Activated CD8-positive, alpha-beta memory T cell treated with anti-CD3 and anti-CD28 coated beads for 36 hours (primary cell): ENCODE measurements around the gene CGB7. TPM values are rescaled to one million over a fixed set of nuclear protein-coding genes. Genes with fewer than 3 reads are reported as not detected.

Source experiments
- CTCF ChIA-PET: fragments of 350-600 bp; sonication (Branson Sonifier 250); formaldehyde crosslinking; loops from one replicate; lab custom pipeline; 2021; ENCODE audit warnings: antibody characterized with exemption; lab: Charles Lee
- POLR2A ChIA-PET: fragments of 350-600 bp; sonication (Branson Sonifier 250); formaldehyde crosslinking; loops from one replicate; lab custom pipeline; 2021; ENCODE audit warnings: antibody characterized with exemption; lab: Charles Lee
- total RNA-seq, 2 experiments: library from RNA; stranded (reverse); gene quantifications; one replicate each; pipeline ENCODE4 v1.2.3, GENCODE V29; 2021

The CGB7 gene
- total RNA-seq = not detected

DNA sequence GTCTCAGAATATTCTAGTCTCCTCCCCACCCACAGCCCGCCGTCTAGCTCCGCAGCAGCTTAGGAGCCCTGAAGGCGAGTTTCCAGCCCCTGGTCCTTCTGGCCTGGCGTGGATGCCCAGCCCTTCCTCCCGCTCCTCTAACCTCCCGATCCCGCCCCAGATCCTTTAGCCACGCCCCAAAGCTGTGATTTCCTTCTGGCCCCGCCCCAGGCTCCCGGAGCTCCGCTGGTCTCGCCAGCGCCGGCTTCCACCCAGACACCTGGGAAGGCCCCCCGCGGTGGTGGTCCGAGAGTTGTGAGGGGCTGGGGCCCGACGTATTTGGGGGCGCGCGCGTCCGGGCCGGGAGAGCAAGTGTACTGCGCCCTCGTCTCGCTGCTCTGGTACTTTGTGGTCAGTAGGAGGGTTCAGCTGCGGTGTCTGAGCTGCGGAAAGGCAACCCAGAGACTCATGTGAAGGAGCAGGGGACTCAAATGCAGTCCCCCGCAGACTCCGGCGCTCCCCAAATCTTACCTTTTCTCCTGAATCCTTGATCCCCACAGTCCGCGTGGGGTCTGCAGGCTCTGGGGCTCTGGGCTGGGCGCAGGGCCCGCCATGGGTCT is at the start of gene CGB7:
Gene CGB7, minus strand, starts transcription at position 114 of the 599 bp plus-strand sequence. CDS start 2,374 bp downstream, outside the sequence.
- ChIA-PET CTCF (interaction anchor here (1.2 kb wide), 1 partner anchor 64 kb away, joined by 3 read pairs; the partner anchor contains the start of gene RUVBL2), POLR2A (no interaction called here)

DNA sequence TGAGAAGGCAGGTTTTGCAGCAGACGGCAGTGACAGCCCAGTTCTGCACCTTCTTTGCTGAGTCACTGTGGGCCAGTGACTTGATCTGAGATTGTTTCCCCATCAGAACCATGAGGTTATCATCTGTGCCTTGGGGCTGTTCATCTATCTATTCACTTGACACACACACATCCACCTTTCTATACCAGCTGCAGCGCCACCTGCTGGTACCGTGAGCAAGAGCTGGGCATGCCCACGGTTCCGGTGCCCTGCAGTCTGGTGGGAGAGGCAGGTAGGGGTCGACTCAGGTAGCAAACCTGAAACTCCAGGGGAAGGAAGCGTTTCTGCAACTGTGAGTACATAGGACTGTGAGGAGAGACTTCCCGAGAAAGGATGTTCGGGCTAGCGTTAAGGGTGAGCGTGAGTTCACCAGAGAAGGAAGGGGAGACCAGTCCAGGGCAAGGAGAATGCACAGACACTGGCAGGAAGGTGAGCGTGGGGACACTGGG is 49.1 kb upstream of the CGB7 start:
- POLR2A ChIA-PET = no interaction called here

DNA sequence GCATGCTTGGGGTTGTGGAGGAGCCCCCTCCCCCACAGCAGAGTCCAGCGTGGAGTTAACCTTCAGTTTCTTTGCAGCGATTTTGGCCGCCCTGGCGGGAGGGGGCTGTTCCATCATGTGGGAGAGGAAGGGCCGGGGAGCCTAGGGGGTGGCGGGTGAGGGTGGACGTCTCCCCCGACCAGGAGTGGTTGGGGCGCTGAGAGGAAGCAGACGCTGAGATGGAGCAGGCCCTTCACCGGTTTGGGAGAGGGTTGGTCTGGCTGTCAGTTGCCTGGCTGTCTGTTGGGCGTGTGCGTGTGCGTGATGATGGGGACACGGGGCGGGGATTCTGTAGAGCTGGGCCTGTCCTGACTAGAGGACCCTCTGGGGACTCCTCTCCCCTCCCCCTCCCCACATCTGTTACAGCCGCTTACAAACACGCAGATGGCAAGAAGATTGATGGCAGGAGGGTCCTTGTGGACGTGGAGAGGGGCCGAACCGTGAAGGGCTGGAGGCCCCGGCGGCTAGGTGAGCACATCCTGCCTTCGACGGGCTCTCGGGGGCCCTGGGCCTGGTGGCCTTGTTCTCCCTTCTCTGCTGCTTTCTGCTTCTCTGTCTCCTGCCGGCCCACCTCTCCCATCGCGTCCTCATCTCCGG is 46.8 kb upstream of the CGB7 start:
- POLR2A ChIA-PET = interaction anchor here (0.6 kb wide), 1 partner anchor 22 kb away, joined by 8 read pairs; no protein-coding TSS in a partner anchor
- CTCF ChIA-PET = interaction anchor here (1.0 to 2.5 kb wide), 3 partner anchors 10 to 95 kb away, joined by 3 to 10 read pairs (median 4); partner anchors contain the start of gene LIN7B

More for the DNA sequence above, 49.1 kb upstream of the CGB7 start:
- CTCF ChIA-PET = interaction anchor here (0.6 to 2.5 kb wide), 8 partner anchors 8 to 114 kb away, joined by 3 to 10 read pairs (median 4); partner anchors contain the start of genes GYS1 and LIN7B

DNA sequence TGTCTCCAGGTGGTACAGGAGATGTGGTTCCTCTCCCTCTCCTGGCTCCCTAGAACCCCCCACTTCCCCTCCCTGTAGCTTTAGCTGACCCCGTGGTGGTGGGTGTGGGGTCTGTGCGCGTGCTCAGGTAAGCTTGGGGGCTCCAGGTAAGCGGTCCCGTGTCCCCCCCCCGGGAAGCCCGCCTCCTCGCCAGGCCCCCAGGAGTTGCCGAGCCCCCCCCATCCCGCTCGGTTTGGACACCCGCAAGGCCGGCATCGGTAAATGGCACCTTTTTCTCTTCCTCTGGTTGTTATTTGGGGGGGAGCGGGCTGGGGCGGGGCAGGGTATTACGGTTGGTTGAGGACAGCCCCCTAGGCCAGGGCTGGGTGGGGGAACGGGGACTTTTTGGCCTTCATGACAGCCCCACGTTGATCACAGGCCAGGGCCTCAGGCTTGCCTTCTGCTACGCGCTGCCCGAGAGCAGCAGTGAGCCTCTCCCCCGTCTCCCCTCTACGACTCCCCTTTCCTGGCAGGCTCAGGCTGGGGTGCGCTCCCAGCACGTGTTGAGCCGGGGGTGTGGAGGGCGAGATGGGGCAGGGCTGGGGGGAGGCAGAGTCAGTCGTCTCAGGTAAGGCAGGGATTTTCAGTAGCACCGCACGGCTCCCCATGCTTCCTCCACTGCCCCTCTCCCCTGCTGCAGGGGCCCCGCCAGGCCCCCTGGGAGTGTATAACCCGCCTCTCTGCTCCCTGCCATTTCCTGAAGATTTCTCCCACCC is 46.0 kb upstream of the CGB7 start:
- ChIA-PET POLR2A (no interaction called here), CTCF (interaction anchor here (1.2 kb wide), 1 partner anchor 10 kb away, joined by 3 read pairs; the partner anchor contains the start of gene LIN7B)

DNA sequence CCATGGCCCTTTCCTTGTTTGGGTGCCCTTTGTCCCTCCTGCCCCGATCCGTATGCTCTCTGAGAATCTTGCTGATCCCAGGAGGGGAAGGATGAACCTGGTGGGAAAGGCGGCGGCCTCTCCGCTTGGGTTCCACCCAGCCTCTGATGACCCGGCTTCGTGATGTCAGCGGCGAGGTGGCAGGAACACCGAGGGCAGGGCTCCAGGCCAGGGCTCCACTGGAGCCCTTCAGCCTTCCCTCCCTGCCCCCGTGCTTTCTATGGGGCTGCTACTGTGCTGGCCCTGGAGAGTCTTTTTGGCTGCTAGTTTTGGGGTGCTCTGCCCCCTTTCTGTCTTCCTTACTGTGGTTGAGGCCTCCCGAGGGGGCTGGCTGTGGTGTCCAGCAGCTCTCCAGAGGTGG is 44.8 kb upstream of the CGB7 start:
- ChIA-PET POLR2A (no interaction called here), CTCF (interaction anchor here (0.5 kb wide), 1 partner anchor 16 kb away, joined by 3 read pairs; no protein-coding TSS in a partner anchor)

DNA sequence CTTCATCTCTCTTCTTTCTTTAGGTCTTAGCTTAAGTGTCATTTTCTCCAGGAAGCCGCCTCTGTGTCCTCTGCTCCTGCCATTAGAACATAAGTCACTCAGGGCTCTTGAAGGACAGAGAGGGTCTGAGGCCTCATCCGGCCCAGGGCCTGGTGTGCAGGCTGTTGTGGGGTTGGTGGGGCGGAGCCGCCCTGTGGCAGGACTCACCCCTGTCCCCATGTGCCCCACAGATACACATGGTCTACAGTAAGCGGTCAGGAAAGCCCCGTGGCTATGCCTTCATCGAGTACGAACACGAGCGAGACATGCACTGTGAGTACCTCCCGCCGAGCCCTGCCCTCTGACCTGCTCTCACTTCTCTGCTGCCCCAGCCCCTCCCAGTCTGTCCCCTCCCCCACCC is 43.6 kb upstream of the CGB7 start:
- ChIA-PET CTCF (interaction anchor here (0.7 to 0.8 kb wide), 2 partner anchors 13 to 557 kb away, joined by 3 read pairs; partner anchors contain the start of gene LIN7B), POLR2A (no interaction called here)

DNA sequence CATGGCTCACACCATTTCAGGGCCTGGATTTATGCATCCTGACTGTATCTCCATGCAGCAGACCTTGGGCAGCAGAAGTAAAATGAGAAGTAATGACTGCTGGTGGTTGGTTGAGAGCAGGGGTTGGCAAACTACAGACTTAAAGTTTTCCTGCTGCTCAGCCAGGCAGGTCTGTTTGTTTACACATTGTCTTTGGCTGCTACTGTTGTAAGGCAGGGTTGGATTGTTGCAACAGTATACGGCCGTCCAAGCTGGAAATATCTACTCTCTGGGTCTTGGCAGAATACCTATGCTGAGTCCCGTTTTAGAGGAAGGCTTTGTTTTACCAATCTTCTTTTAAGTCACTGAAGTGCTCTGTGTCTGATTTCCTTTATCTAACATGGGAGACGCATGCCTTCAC is 41.2 kb upstream of the CGB7 start:
- CTCF ChIA-PET = interaction anchor here (0.5 to 3.1 kb wide), 11 partner anchors 8 to 491 kb away, joined by 3 to 38 read pairs (median 7); partner anchors contain the start of gene LIN7B
- POLR2A ChIA-PET = no interaction called here

DNA sequence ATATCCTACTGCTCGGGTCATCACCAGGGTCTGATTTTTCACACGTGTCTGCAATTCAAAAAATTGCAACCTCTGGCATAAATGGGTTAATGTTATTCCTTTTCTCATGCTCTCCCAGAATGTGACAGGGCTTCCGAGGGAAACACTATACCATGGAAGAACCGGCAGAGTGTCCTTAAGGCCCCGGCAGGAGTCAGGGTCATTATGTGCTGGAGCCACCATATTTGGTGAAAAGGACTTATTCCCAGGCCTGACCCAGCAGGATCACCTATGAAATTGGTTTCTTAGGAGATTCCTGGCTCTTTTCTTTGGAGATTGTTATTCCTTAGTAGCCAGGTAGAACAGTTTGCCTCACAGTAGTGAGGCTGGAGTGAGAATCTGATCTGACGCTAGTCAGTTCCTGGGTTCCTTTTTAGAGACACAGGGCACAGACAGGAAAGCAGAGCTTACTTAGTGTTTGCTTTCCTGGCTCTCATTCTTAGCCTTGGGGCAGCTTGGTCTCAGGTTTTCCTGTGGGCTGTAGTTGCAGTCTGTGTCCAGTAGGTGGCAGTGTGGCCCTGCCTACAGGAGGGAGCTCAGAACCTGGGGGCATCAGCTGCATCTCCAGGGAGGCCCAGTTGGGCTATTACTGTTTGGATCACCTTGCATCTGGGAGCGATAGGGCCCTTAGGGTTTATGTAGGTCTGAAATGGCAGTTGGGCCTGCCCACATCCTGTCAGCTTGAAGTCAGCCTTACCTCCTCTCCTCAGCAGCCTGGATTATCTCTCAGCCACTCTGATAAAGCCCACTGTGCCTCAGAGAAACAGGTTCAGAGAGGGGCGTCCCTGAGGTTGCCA is 40.1 kb upstream of the CGB7 start:
- ChIA-PET CTCF (interaction anchor here (0.5 to 3.1 kb wide), 24 partner anchors 9 to 1312 kb away, joined by 3 to 38 read pairs (median 4); partner anchors contain the start of gene LIN7B), POLR2A (interaction anchor here (0.6 kb wide), 1 partner anchor 47 kb away, joined by 4 read pairs; no protein-coding TSS in a partner anchor)

DNA sequence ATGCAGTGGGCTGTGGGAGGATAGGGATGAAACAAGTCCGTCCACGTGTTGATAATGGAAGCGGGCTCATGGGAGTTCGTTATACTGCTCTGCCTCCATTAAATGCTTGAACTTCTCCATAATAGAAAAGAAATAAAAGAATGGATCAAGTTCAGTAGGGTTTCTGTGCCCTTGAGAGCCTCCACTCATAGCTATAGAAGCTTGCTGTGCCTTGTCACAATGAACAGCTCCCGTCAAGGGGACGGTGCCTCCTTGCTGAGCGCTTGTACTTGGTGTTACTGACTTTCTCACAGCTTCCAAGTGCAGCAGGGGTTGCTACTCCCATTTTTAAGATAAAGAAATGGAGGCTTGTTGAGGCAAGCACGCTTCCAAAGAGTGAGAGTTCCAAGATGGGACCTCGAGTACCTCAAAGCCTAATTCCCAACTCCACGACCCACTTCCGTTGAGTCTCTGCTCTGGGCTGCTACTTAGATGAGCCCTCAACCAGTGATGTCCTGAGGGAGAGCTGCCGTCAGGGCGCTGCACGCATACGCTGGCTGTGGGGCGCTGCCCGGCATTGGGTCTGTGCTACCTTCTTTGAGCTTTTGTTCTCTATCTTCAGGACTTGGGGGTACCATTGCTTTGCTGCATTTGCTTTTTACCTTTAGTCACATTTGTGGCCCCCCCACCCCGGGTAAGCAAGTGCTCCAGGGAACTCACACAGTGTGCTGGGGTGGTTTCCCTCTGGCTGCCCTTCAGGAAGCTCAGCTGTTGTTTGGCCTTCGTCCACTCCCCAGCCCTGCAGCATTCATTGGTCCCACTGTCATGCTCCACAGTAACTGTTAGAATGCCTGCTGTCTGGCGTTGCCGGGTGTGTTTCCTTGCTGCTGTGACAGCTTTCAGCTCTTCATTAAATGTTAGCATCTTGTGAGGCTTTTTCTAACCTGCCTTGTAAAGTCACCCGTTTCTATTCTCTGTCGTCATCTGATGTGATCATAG is 37.2 kb upstream of the CGB7 start:
- POLR2A ChIA-PET = interaction anchor here (0.7 to 1.3 kb wide), 2 partner anchors 39 to 1949 kb away, joined by 3 to 6 read pairs; no protein-coding TSS in a partner anchor
- CTCF ChIA-PET = interaction anchor here (1.0 to 1.6 kb wide), 4 partner anchors 11 to 35 kb away, joined by 3 to 4 read pairs (median 4); no protein-coding TSS in a partner anchor

DNA sequence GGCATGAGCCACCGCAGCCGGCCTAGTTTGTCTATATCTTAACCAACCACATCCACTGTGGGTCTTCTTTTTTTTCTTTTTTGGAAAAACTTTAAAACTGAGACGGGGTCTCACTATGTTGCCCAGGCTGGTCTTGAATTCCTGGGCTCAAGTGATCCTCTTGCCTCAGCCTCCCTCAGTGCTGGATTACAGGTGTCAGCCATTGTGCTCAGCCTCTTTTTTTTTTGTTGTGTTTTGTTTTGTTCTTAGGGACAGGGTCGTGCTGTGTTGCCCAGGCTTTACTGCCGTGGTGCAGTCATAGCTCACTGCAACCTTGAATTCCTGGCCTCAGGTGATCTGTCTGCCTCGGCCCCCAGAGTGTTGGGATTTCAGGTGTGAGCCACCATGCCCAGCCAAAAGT is 35.1 kb upstream of the CGB7 start:
- POLR2A ChIA-PET = no interaction called here
- CTCF ChIA-PET = interaction anchor here (1.1 kb wide), 1 partner anchor 25 kb away, joined by 3 read pairs; no protein-coding TSS in a partner anchor

DNA sequence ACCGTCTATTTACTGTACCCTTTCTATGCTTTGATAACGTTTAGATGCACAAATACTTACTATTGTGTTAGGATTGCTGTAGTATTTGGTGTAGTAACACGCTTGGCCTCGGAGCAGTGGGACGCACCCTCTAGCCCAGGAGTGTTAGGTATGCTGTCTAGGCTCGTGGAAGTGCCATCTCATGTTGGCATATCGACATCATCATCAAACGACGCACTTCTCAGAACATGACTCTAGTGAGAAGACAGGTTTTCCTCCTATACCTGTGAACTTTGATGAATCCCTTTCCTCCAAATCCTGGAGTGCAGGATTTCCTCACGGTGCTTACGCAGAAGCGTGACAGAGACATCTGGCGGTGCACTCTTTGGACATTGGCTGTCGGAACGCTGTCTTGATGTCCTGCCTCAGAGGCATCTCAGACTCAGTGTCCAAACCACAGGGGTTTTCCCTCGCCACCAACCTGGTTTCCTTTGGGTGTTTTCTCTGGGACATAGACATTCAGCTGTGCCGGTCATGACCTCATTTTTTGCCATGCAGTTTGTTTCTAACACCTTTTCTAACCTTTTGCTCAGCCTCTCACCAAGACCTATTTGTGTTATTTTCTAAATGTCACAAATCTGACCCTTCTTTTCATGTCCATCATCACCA is 34.0 kb upstream of the CGB7 start:
- POLR2A ChIA-PET = interaction anchor here (0.6 kb wide), 1 partner anchor 49 kb away, joined by 3 read pairs; no protein-coding TSS in a partner anchor
- CTCF ChIA-PET = interaction anchor here (0.7 to 1.1 kb wide), 2 partner anchors 27 to 215 kb away, joined by 3 read pairs; no protein-coding TSS in a partner anchor

DNA sequence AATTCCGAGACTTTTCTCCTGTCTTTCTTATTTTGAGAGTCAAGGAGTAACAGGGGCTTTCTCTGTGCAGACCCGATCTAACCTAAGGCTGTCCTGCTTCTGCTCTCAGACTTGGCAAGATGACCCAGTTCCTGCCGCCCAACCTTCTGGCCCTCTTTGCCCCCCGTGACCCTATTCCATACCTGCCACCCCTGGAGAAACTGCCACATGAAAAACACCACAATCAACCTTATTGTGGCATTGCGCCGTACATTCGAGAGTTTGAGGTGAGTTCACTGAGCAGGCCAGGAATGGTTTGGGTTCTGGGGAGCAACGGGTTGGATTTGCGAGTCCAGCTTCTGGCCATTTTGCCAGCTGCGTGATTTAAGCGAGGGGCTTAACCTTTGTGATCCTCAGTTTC is 28.7 kb upstream of the CGB7 start:
- POLR2A ChIA-PET = interaction anchor here (1.2 kb wide), 1 partner anchor 27 kb away, joined by 3 read pairs; no protein-coding TSS in a partner anchor
- CTCF ChIA-PET = interaction anchor here (0.6 to 2.5 kb wide), 6 partner anchors 12 to 375 kb away, joined by 3 to 9 read pairs (median 3); partner anchors contain the start of gene LIN7B

DNA sequence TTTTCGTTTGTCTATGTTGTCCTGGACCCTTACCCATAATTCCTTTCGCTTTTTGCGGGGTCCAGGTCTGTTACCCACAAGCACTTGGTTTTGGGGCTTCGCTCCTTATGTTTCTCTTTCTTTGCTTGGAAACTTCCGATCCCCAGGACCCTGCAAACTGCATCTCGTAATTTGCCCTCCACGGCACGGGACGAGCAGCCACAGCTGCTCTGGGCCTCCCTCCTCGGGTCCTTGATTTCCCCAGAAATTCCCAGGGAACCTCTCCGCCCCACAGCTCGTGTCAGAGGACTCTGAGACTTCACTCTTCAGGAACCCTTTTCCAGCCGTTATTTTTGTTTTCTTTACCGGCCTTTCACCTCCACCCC is 28.3 kb upstream of the CGB7 start:
- ChIA-PET CTCF (interaction anchor here (0.9 to 2.5 kb wide), 3 partner anchors 12 to 113 kb away, joined by 3 to 9 read pairs (median 3); partner anchors contain the start of gene LIN7B), POLR2A (interaction anchor here (1.2 kb wide), 1 partner anchor 28 kb away, joined by 3 read pairs; no protein-coding TSS in a partner anchor)

DNA sequence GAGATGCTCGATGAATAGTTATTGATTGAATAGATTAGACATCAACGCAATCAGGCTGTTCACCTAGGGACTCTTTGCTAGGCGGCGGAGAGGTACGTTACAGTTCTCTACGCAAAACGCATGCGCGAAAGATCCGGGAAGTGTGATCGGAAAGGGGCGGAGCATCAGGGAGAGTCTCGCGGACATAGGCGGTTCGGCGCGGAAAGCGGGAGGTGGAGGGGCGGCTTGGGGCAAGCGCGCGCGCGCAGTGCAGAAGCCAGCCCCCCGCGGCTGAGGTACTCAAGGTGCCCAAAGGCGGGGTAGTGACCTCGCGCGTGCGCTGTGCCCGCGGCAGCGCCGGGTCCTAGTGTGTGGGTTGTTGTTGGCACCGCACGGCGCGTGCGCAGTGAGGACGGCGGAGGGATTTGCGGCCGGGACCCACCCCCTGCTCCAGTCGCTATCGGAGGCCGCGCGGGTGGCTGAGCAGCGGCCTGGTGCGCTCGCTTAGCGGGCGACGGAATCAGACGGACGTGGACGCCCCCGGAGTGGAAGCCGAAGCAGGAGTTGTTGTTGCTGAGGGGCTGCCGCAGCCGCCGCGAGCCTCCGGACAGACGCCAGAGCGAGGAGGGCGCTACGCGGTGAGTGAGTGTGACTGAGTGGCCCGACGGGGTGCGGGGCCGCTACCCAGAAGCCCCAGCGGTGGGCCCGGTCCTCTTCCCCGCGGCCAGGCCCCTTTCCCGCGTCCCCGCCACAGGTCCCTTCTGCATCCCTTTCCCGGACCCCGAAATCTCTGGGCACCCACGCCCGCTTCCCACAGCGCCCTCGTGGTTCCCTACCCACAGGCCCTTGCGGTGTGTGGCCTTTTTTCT is 27.7 kb upstream of the CGB7 start, which contains the start of gene SNRNP70:
Gene SNRNP70, plus strand, starts transcription at position 432 of the 848 bp plus-strand sequence. CDS start 964 bp downstream, outside the sequence.
- ChIA-PET POLR2A (interaction anchor here (1.2 kb wide), 1 partner anchor 28 kb away, joined by 3 read pairs; no protein-coding TSS in a partner anchor), CTCF (interaction anchor here (2.5 kb wide), 1 partner anchor 13 kb away, joined by 9 read pairs; no protein-coding TSS in a partner anchor)
